ENCODE measurements around the gene KAZALD1. TPM values are rescaled to one million over a fixed set of nuclear protein-coding genes. Genes with fewer than 3 reads are reported as not detected.

The KAZALD1 gene
- total and polyA plus RNA-seq, 10 of the 15 experiments (the other 5 are each of a cell fraction or from before 2014, with no cell fraction given), result 0.10 to 4.3 (median 1.9) TPM

DNA sequence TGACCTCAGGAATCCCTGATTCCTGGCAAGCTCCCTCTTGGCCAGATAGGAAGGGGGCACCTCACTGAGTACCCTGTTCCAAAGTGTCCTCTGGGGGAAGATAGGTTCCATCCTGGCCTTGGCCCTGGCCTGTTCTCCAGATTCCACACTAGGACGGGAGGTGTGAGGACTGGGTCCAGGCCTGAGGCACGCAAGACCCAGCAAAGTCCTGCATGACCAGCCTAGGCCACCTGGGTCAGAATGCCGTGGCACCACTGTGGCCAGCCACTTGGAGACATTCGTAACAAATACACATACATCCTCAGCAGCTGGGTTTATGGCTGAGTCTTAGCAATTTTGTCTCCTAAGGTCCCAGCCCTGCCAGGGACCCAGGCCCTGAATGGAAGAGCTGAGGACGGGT, 46.0 kb downstream of the KAZALD1 start:
- Histone ChIP-seq H3K4me1 (ENCODE audit: control insufficient read depth, insufficient read depth, low read length) (no peaks in the 10 kb centered on the region), H3K4me2 (ENCODE audit: control insufficient read depth, insufficient read depth) (no peak overlapping the region), H3K27ac (ENCODE audit: control insufficient read depth, insufficient read depth) (no peak overlapping the region), H3K27me3 (replicated peaks in 1 of 2; ENCODE audit: control insufficient read depth in 2 of 2, insufficient read depth in 2 of 2, low read length in 1 of 2) (peaks cover 0 to 3% of the 10 kb centered on the region in 2 experiments; a peak in 2 of 4 replicates), H4K20me1 (ENCODE audit: control insufficient read depth, insufficient read depth) (no peaks in the 10 kb centered on the region), H3K4me3 (no peak overlapping the region), H3K9ac (ENCODE audit: control insufficient read depth, insufficient read depth, low read length) (no peak overlapping the region), H3K9me3 (replicated peaks; ENCODE audit: control insufficient read depth, insufficient read depth, low read length) (no peaks in the 10 kb centered on the region), H2AFZ (ENCODE audit: control insufficient read depth, low read depth, low read length) (no peak overlapping the region), H3K36me3 (ENCODE audit: control insufficient read depth in 2 of 2, insufficient read depth in 2 of 2, low read length in 1 of 2) (no peaks in the 10 kb centered on the region), H3K79me2 (ENCODE audit: control insufficient read depth, insufficient read depth, low read length) (no peaks in the 10 kb centered on the region)
- POLR2A ChIA-PET, result interaction anchor here (0.8 kb wide), 1 partner anchor 10 kb away, joined by 4 read pairs; no protein-coding TSS in a partner anchor
- intact Hi-C loops (cut with micrococcal nuclease; ENCODE audit: unreplicated experiment) (no loop called here), in situ Hi-C loops (cut with MboI) (no loop called here)
- no TSS peak for BruUV-seq (replicated peaks)
- CTCF ChIA-PET, result interaction anchor here (2.9 to 3.2 kb wide), 2 partner anchors 12 to 35 kb away, joined by 14 to 17 read pairs; no protein-coding TSS in a partner anchor
- ATAC-seq (no peak), FAIRE-seq (no peak), DNase-seq (ENCODE audit: low read depth, low spot score) (no peak)
- 1% methylated on average over 5 of the region's 5 CpGs for WGBS (ENCODE audit: insufficient coverage, insufficient replicate concordance, low lambda C conversion rate, missing lambda C conversion rate)
- SMC1A ChIA-PET (ENCODE audit: uncharacterized antibody, unreplicated experiment), result no interaction called here
- no peak for TF ChIP-seq ETV6 (conservative IDR thresholded peaks at IDR 0.05 in 1 of 2, IDR thresholded peaks at IDR 0.05 in 1 of 2; ENCODE audit: borderline replicate concordance in 1 of 2, low read depth in 1 of 2)
- no peak for TF ChIP-seq KLF5 (IDR thresholded peaks at IDR 0.05; ENCODE audit: partially characterized antibody)
- no peak for TF ChIP-seq ZNF622 (IDR thresholded peaks at IDR 0.05)
- no peak for TF ChIP-seq POLR2AphosphoS5 (IDR thresholded peaks at IDR 0.05; ENCODE audit: low read length)
- TF ChIP-seq, protein P1, sequence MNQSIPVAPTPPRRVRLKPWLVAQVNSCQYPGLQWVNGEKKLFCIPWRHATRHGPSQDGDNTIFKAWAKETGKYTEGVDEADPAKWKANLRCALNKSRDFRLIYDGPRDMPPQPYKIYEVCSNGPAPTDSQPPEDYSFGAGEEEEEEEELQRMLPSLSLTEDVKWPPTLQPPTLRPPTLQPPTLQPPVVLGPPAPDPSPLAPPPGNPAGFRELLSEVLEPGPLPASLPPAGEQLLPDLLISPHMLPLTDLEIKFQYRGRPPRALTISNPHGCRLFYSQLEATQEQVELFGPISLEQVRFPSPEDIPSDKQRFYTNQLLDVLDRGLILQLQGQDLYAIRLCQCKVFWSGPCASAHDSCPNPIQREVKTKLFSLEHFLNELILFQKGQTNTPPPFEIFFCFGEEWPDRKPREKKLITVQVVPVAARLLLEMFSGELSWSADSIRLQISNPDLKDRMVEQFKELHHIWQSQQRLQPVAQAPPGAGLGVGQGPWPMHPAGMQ (IDR thresholded peaks at IDR 0.05; ENCODE audit: borderline replicate concordance), result no peak
- TF ChIP-seq, protein P2, sequence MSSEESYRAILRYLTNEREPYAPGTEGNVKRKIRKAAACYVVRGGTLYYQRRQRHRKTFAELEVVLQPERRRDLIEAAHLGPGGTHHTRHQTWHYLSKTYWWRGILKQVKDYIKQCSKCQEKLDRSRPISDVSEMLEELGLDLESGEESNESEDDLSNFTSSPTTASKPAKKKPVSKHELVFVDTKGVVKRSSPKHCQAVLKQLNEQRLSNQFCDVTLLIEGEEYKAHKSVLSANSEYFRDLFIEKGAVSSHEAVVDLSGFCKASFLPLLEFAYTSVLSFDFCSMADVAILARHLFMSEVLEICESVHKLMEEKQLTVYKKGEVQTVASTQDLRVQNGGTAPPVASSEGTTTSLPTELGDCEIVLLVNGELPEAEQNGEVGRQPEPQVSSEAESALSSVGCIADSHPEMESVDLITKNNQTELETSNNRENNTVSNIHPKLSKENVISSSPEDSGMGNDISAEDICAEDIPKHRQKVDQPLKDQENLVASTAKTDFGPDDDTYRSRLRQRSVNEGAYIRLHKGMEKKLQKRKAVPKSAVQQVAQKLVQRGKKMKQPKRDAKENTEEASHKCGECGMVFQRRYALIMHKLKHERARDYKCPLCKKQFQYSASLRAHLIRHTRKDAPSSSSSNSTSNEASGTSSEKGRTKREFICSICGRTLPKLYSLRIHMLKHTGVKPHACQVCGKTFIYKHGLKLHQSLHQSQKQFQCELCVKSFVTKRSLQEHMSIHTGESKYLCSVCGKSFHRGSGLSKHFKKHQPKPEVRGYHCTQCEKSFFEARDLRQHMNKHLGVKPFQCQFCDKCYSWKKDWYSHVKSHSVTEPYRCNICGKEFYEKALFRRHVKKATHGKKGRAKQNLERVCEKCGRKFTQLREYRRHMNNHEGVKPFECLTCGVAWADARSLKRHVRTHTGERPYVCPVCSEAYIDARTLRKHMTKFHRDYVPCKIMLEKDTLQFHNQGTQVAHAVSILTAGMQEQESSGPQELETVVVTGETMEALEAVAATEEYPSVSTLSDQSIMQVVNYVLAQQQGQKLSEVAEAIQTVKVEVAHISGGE (CRISPR knock-in tag; IDR thresholded peaks at IDR 0.05), result no peak
- no peak for TF ChIP-seq NR2C2 (IDR thresholded peaks at IDR 0.05; ENCODE audit: borderline replicate concordance, control insufficient read depth, insufficient read length, low read depth)
- TF ChIP-seq RAD51 (IDR thresholded peaks at IDR 0.05), result no peak
- no peak for TF ChIP-seq NFYA (IDR thresholded peaks at IDR 0.05; ENCODE audit: borderline replicate concordance, low read depth, low read length)
- no peak for TF ChIP-seq ZBED1 (IDR thresholded peaks at IDR 0.05; ENCODE audit: borderline replicate concordance)
- TF ChIP-seq ATF7 (IDR thresholded peaks at IDR 0.05; ENCODE audit: low read depth), result no peak
- TF ChIP-seq SP1 (IDR thresholded peaks at IDR 0.05; ENCODE audit: low read depth, low read length), result no peak
- TF ChIP-seq NFXL1 (IDR thresholded peaks at IDR 0.05; ENCODE audit: borderline replicate concordance), result no peak
- RAD21 ChIA-PET (ENCODE audit: unreplicated experiment), result no interaction called here

All from GM12878 (cell line).